RWPE1 (cell line): ENCODE results near the gene TMEM145.
"Not testable (repeated sequence)": the region's sequence is repeated elsewhere in the genome, so short reads cannot be mapped to it uniquely, and the experiment has no call there.

Experiments
- CTCF ChIA-PET: fragments of 350-600 bp; sonication (Branson Sonifier 250); formaldehyde crosslinking; extraction: SDS; loops from one replicate; lab custom pipeline; 2021; lab: Yijun Ruan, JAX
- POLR2A ChIA-PET: fragments of 400-600 bp; formaldehyde crosslinking; extraction: SDS; loops from one replicate; lab custom pipeline; 2020; ENCODE audit warnings: antibody characterized with exemption; ENCODE audit not compliant: low non-redundant PET; lab: Yijun Ruan, JAX
- DNase-seq: peaks from one replicate; pipeline ENCODE4 v3.0.0; 2012; ENCODE audit warnings: low spot score
- H3K27ac ChIP-seq: fragments of 450-650 bp; 2 replicates; pipeline ENCODE4 v1.5.1; 2017
- CTCF ChIP-seq: fragments of 450-650 bp; conservative IDR thresholded peaks from 2 replicates; pipeline ENCODE4 v1.5.1; 2017; ENCODE audit warnings: low read depth, mild to moderate bottlenecking

The TMEM145 gene

DNA sequence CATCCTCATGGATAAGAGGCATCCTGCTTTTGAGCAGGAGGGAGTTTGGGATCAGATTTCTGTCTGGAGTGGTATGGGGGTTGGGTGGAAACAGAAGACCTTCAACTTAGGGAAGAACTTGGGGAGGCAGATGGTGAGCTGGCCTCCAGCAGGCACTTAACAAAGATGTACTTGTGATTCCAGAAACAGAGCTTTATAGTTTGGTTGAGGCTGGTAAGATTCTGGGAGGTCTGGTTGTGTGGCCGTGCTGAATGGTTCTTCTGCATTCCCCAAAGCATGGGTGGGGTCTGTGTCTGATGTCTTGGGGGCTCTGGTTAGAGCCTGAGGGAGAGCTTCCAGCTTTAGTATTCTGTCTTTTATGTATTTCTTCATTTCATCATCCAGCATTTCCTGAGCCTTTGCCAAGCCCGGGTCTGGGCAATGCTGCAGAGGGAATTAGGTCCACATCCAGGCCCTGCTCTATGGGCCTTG, 17.2 kb downstream of the TMEM145 start:
- POLR2A ChIA-PET, result no interaction called here
- no peak for TF ChIP-seq CTCF
- no peak for DNase-seq
- H3K27ac ChIP-seq, result peak overlapping the region; percentile 3
- CTCF ChIA-PET, result no interaction called here

DNA sequence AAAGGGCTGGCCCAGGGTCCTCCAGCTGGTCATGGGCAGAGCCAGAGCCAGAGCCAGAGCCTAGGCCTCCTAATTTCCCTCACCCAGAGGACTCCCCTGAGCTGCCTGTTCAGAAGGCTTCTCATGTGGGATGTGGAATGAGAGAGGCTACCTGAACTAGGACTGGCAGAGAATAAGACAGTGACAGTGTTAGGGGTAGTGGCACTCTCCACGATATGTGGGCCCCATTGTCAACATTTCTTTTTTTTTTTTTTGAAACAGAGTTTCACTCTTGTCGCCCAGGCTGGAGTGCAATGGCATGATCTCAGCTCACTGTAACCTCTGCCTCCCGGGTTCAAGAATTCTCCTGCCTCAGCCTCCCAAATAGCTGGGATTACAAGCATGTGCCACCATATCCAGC, 18.2 kb downstream of the TMEM145 start:
- POLR2A ChIA-PET, DNase-seq: not testable (repeated sequence)
- CTCF ChIA-PET, result interaction anchor here (0.6 kb wide), 1 partner anchor 302 kb away, joined by 5 read pairs; no protein-coding TSS in a partner anchor
- peak overlapping the region; percentile 3 for H3K27ac ChIP-seq

- POLR2A ChIA-PET, result no interaction called here
These were observed 18.9 kb downstream of the TMEM145 start for GRCh38 chr19:42332059-42332458.

GRCh38 chr19:42333018-42333417, 19.9 kb downstream of the TMEM145 start:
- TF ChIP-seq CTCF, result no peak
- ChIA-PET CTCF (interaction anchor here (0.6 kb wide), 1 partner anchor 108 kb away, joined by 3 read pairs; no protein-coding TSS in a partner anchor), POLR2A (no interaction called here)
- no peak for DNase-seq
- H3K27ac ChIP-seq, result peak overlapping the region; percentile 14

More at GRCh38 chr19:42332059-42332458, 18.9 kb downstream of the TMEM145 start:
- H3K27ac ChIP-seq, result no peak overlapping the region
- no peak for DNase-seq
- TF ChIP-seq CTCF, result no peak
- CTCF ChIA-PET, result no interaction called here

DNA sequence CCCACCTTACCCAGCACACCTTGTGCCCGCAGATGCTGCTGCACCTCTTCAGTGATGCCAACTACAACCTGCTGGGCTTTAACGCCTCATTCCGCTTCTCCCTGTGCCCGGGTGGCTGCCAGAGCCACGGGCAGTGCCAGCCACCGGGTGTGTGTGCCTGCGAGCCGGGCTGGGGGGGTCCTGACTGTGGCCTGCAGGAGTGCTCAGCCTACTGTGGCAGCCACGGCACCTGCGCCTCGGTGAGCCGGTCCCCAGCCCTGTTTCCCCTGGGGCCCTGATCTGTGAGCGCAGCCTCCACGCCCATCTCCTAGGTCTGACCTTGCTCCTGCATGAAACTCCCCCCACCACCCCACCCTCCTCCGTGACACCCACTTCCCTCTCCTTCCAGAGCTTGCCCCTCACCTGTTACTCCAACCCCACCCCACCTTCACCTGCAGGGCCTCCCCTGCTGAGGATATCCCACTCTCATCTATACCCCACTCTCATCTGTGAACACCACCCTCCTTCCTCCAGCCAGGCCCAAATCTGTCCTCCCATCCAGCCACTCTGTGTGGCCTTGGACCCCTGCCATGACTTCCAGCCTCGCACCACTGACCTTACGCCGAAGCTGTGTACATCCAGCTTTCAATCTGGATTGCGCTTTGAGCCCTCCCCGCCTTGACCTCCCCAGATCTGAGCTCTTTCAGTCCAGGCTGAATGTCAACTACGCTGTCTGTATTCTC, 21.0 kb downstream of the TMEM145 start:
- peak overlapping the region; percentile 14 for H3K27ac ChIP-seq
- ChIA-PET POLR2A (no interaction called here), CTCF (no interaction called here)
- DNase-seq, result no peak
- TF ChIP-seq CTCF, result no peak

DNA sequence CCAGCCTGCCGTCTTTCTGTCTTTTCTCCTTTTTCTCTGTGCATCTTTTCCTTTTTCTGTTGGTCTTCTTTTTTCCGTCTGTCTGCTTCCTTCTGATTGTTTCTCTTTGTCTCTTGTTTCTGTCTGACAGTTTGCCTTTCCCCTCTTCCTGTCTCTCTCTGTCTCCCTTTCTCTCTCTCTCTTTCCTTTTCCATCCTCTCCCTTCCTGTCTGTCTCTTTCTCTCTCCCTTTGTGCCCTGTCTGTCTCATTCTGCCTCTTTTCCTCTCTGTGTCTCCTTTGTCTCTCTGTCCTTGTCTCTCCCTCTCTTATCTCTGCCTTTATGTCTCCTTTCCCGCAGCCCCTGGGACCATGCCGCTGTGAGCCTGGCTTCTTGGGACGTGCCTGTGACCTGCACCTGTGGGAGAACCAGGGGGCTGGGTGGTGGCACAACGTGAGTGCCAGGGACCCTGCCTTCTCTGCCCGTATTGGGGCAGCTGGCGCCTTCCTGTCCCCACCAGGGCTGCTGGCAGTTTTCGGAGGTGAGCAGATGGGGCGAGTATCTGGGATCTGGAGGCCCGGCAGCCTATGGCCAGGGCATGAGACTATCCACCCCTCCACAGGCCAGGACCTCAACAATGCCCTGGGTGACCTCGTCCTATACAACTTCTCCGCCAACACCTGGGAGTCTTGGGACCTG, 21.7 kb downstream of the TMEM145 start:
- no peak for DNase-seq
- CTCF ChIA-PET, result no interaction called here
- H3K27ac ChIP-seq, result peak overlapping the region; percentile 23; the same call in 1 of the 2 replicates
- POLR2A ChIA-PET, result no interaction called here
- no peak for TF ChIP-seq CTCF

DNA sequence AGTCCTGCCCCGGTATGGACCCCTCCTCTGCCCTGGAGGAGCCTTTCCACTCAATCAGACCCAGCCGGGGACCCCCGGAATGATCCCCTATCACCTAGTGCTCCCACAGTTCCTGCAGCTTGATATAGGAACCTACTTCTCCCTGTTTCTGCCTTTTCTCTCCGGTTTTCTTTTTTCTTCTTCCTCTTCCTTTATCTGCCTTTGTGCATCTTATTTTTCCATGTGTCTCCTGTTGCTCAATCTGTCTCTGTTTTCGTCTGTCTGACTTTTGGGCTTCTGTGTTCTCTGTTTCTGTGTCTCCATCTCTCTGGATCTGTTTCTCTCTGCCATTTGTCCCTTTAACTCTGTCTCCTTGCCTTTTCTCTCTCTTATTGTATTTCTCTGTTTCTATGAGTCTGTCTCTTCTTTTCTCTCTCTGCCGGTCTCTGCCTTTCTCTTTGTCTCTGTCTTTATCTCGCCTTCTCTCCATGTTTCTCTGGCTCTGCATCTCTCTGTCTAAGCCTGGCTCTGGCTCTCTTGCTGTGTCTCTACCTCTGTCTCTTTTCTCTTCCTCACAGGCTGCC, 22.3 kb downstream of the TMEM145 start:
- DNase-seq, result no peak
- POLR2A ChIA-PET, result no interaction called here
- H3K27ac ChIP-seq, result peak overlapping the region; percentile 23; the same call in 1 of the 2 replicates
- TF ChIP-seq CTCF, result no peak
- CTCF ChIA-PET, result no interaction called here
